GM19035 (cell line): Measurements from ENCODE around the gene ZNF322.

ENCODE experiments used
- ATAC-seq: cut with Tn5 transposase; IDR thresholded peaks from one replicate; pipeline ENCODE4 v1.9.1; 2021; ENCODE audit not compliant: unreplicated experiment

The ZNF322 gene

DNA sequence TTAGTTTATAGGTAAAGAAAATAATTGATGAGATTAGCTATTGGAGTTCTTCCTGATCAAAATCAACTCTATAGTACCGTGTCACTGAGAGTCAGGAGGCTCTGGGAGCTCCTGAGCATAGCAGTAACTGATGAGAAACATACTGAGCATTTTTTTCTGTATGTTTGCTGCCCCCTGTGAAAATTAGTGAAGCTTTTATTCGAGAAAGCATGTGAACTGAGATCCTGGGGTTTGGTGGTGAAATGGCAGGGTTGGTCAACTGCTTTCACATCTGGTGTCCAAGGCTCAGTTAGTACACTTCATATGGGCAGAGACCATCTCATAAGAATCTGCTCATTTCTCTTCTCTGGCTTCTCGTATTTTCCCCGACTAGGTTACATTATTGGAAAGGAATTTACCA is 66.9 kb downstream of the ZNF322 start:
- ATAC-seq: no peak

DNA sequence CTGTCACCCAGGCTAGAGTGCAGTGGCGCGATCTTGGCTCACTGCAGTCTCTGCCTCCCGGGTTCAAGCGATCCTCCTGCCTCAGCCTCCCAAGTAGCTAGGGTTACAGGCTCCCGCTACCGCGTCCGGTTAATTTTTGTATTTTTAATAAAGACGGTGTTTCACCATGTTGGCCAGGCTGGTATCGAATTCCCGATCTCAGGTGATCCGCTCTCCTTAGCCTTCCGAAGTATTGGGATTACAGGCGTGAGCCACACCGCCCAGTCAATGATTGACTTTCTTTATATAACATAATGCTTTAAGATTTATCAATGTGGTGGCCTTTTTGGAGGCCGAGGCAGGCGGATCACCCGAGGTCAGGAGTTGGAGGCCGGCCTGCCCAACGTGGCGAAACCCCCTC is 70.6 kb downstream of the ZNF322 start:
- ATAC-seq: no peak
